Fibroblast of lung (primary cell): ENCODE results near the gene TMED7.

ENCODE experiments used
- EZH2 ChIP-seq: IDR thresholded peaks from 2 replicates; pipeline ENCODE4 v1.5.1; 2012; ENCODE audit warnings: low read length, control low read depth, mild to moderate bottlenecking; ENCODE audit errors: missing control alignments
- TF ChIP-seq, protein P1 (sequence below), 2 donors: IDR thresholded peaks in 1 of 2; conservative IDR thresholded peaks in 1 of 2; 1 replicate in 1 of 2; 2 replicates in 1 of 2; pipeline ENCODE4 v1.5.1; 2011 to 2012; ENCODE audit warnings: low read length in 2 of 2, control low read depth in 1 of 2, inconsistent platforms in 1 of 2, low read depth in 1 of 2, mild to moderate bottlenecking in 1 of 2

DNA sequence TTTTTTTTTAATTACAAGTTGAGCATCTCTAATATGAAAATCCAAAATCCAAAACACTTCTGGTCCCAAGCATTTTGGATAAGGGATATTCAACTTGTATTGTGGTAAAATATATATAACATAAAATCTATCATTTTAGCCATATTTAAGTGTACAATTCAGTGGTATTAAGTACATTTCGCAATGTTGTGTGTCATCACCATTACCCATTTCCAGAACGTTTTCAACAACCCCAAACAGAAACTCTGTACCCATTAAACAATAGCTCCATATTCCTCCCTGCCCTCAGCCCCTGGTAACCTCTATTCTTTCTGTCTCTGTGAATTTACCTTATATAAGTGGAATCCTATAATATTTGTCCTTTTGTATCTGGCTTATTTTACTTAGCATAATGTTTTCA is 48.5 kb downstream of the TMED7 start:
- TF ChIP-seq, protein P1, sequence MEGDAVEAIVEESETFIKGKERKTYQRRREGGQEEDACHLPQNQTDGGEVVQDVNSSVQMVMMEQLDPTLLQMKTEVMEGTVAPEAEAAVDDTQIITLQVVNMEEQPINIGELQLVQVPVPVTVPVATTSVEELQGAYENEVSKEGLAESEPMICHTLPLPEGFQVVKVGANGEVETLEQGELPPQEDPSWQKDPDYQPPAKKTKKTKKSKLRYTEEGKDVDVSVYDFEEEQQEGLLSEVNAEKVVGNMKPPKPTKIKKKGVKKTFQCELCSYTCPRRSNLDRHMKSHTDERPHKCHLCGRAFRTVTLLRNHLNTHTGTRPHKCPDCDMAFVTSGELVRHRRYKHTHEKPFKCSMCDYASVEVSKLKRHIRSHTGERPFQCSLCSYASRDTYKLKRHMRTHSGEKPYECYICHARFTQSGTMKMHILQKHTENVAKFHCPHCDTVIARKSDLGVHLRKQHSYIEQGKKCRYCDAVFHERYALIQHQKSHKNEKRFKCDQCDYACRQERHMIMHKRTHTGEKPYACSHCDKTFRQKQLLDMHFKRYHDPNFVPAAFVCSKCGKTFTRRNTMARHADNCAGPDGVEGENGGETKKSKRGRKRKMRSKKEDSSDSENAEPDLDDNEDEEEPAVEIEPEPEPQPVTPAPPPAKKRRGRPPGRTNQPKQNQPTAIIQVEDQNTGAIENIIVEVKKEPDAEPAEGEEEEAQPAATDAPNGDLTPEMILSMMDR (conservative IDR thresholded peaks at IDR 0.05 in 1 of 2, IDR thresholded peaks at IDR 0.05 in 1 of 2; ENCODE audit: low read depth in 1 of 2, low read length in 2 of 2) = no peak
- no peak for TF ChIP-seq EZH2
